Astrocyte (in vitro differentiated cells and primary cell): ENCODE results near the gene JOSD2.

ENCODE experiments used
- CTCF ChIP-seq: IDR thresholded peaks from 2 replicates; pipeline ENCODE4 v1.5.1; 2011; ENCODE audit warnings: low read depth, mild to moderate bottlenecking, inconsistent platforms, low read length, moderate library complexity; ENCODE audit not compliant: insufficient read depth
- EZH2 ChIP-seq: IDR thresholded peaks from 2 replicates; pipeline ENCODE4 v1.6.1; 2012; ENCODE audit warnings: mild to moderate bottlenecking, low read length, inconsistent platforms; ENCODE audit not compliant: insufficient read depth

- TF ChIP-seq CTCF (no peak), EZH2 (no peak)
These were observed 12.6 kb downstream of the JOSD2 start for GRCh38 chr19:50498219-50499056.
